ENCODE measurements around the gene ANKRD39. TPM values are rescaled to one million over a fixed set of nuclear protein-coding genes. Genes with fewer than 3 reads are reported as not detected.

ANKRD39 gene
- total and polyA plus RNA-seq, 9 of the 15 experiments (the other 6 are each of a cell fraction or from before 2014, with no cell fraction given): 8.2 to 33.1 (median 23.8) TPM

- TF ChIP-seq, protein P1, sequence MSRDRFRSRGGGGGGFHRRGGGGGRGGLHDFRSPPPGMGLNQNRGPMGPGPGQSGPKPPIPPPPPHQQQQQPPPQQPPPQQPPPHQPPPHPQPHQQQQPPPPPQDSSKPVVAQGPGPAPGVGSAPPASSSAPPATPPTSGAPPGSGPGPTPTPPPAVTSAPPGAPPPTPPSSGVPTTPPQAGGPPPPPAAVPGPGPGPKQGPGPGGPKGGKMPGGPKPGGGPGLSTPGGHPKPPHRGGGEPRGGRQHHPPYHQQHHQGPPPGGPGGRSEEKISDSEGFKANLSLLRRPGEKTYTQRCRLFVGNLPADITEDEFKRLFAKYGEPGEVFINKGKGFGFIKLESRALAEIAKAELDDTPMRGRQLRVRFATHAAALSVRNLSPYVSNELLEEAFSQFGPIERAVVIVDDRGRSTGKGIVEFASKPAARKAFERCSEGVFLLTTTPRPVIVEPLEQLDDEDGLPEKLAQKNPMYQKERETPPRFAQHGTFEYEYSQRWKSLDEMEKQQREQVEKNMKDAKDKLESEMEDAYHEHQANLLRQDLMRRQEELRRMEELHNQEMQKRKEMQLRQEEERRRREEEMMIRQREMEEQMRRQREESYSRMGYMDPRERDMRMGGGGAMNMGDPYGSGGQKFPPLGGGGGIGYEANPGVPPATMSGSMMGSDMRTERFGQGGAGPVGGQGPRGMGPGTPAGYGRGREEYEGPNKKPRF (IDR thresholded peaks at IDR 0.05; ENCODE audit: low read depth, low read length): no peak
- TF ChIP-seq SMAD1 (IDR thresholded peaks at IDR 0.05; ENCODE audit: low read depth, low read length, partially characterized antibody) (no peak), HNRNPUL1 (IDR thresholded peaks at IDR 0.05; ENCODE audit: low read length) (no peak), CREB3 (tag; conservative IDR thresholded peaks at IDR 0.05; ENCODE audit: low read depth) (no peak), KLF1 (tag; IDR thresholded peaks at IDR 0.05) (no peak), TCF3 (CRISPR knock-in tag; IDR thresholded peaks at IDR 0.05) (no peak), ZNF592 (IDR thresholded peaks at IDR 0.05) (peak; percentile 21; the same call in 1 of the 2 replicates), ZNF239 (CRISPR knock-in tag; IDR thresholded peaks at IDR 0.05) (no peak), PTRF (tag; IDR thresholded peaks at IDR 0.05) (no peak), MAFG (tag; conservative IDR thresholded peaks at IDR 0.05) (no peak), THRA (IDR thresholded peaks at IDR 0.05) (no peak), LCOR (CRISPR knock-in tag; IDR thresholded peaks at IDR 0.05) (no peak)
- TF ChIP-seq, protein P2, sequence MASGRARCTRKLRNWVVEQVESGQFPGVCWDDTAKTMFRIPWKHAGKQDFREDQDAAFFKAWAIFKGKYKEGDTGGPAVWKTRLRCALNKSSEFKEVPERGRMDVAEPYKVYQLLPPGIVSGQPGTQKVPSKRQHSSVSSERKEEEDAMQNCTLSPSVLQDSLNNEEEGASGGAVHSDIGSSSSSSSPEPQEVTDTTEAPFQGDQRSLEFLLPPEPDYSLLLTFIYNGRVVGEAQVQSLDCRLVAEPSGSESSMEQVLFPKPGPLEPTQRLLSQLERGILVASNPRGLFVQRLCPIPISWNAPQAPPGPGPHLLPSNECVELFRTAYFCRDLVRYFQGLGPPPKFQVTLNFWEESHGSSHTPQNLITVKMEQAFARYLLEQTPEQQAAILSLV (tag; IDR thresholded peaks at IDR 0.05): no peak
- TF ChIP-seq, protein P3, sequence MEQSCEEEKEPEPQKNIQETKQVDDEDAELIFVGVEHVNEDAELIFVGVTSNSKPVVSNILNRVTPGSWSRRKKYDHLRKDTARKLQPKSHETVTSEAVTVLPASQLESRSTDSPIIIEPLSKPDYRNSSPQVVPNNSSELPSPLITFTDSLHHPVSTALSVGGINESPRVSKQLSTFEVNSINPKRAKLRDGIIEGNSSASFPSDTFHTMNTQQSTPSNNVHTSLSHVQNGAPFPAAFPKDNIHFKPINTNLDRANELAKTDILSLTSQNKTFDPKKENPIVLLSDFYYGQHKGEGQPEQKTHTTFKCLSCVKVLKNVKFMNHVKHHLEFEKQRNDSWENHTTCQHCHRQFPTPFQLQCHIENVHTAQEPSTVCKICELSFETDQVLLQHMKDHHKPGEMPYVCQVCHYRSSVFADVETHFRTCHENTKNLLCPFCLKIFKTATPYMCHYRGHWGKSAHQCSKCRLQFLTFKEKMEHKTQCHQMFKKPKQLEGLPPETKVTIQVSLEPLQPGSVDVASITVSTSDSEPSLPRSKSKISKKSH (CRISPR knock-in tag; IDR thresholded peaks at IDR 0.05): no peak
- TF ChIP-seq, protein P4, sequence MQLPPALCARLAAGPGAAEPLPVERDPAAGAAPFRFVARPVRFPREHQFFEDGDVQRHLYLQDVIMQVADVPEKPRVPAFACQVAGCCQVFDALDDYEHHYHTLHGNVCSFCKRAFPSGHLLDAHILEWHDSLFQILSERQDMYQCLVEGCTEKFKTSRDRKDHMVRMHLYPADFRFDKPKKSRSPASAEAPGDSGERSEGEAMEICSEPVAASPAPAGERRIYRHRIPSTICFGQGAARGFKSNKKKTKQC (CRISPR knock-in tag; IDR thresholded peaks at IDR 0.05): no peak
Observed at GRCh38 chr2:96869822-96870625, 12.2 kb upstream of the ANKRD39 start, which contains the start of gene SEMA4C (continued).

Measured in K562 (cell line).